Occipital lobe (tissue), 2 donors: ENCODE results near the gene TBCC. TPM values are rescaled to one million over a fixed set of nuclear protein-coding genes. Genes with fewer than 3 reads are reported as not detected.

Experiments used
- DNase-seq: peaks from one replicate; lab custom pipeline; 2025; lab: John Stamatoyannopoulos, UW
- total RNA-seq: library from RNA; depleted of rRNA; stranded (reverse); fragments of >200 nt; gene quantifications from one replicate; pipeline ENCODE4 v1.2.3, GENCODE V29; 2014

Gene TBCC
- total RNA-seq, 1 donor from 2014 or later, result 63.2 TPM

DNA sequence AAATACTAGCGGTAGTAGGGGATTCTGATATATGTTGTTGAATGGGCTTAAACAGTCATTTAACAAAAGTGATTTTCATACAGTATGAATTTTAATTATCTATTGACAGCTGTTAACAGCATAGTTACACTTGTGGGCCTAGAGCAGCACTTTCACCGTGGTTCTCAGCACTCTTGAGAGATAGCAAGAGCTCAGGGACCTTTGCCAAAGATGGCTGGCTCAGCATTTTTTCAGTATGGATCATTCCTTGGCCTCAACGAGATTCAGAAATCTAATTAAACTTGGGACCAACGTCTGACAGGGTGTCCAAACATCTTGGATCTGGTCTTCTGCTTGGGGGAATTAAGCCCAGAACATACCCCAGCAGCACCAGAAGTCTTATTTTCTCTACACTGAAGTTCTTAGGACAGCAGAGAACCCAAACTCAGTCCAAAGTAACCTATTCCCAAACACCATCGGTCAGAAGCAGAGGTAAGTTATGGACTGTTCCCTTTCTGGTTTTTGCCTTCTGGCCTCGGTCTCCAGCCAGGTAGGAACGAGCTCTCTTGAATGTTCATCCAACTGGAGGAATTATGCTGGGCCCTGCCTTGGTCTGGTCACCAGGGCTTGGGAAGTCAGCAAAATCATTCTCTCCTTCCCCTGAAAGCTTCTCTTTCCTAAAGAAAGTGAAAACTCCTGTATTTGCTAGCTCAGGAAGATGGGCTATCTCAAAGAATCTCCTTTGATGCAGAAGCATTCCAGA, 49.2 kb downstream of the TBCC start:
- DNase-seq, result no peak

- DNase-seq, result no peak
These were observed 51.3 kb downstream of the TBCC start for GRCh38 chr6:42694586-42694985.

Other genes with a start within 250 kb of the TBCC start
- 41.0 TPM for gene UBR2, start 182.1 kb downstream of the TBCC start, total RNA-seq
- gene PRPH2, start 23.5 kb downstream of the TBCC start, total RNA-seq, result 5.0 TPM
- gene BICRAL, start 35.9 kb upstream of the TBCC start, total RNA-seq, result 28.2 TPM
- gene RPL7L1, start 133.5 kb upstream of the TBCC start, total RNA-seq, result 156 TPM
- not detected for gene PTCRA, start 169.9 kb upstream of the TBCC start, total RNA-seq
- 24.6 TPM for gene CNPY3, start 183.4 kb upstream of the TBCC start, total RNA-seq
- not detected for gene GNMT, start 214.7 kb upstream of the TBCC start, total RNA-seq
- 24.0 TPM for gene PEX6, start 233.1 kb upstream of the TBCC start, total RNA-seq
- gene PPP2R5D, start 238.5 kb upstream of the TBCC start, total RNA-seq, result 33.2 TPM